ENCODE results near the gene PRR36.

DNA sequence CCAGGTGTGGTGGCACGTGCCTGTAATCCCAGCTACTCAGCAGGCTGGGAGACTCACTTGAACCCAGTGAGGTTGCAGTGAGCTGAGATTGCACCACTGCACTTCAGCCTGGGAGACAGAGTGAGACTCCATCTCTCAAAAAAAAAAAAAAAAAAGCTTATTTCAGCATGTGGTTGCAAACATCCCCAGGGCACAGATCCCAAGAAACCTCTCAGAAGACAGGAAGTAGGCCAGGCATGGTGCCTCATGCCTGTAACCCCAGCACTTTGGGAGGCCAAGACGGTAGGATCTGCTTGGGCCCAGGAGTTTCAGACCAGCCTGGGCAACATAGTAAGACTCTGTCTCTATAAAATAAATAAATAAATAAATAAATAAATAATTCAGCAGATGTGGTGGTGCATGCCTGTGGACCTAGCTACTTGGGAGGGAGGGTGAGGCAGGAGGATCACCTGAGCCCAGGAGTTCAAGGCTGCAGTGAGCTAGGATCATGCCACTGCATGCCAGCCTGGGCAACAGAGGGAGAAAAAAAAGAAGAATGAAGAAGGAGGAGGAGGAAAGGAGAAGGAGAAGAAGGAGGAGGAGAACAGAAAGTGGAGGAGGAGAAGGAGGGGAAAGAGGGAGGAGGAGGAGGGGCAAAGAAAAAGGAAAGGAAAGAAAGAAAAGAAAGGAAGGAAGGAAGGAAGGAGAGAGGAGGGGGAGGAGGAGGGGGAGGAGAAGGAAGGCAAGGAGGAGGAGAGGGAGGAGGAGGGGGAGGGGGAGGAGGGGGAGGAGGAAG lies 9.8 kb upstream of the PRR36 start:
- TF ChIP-seq, protein P1, sequence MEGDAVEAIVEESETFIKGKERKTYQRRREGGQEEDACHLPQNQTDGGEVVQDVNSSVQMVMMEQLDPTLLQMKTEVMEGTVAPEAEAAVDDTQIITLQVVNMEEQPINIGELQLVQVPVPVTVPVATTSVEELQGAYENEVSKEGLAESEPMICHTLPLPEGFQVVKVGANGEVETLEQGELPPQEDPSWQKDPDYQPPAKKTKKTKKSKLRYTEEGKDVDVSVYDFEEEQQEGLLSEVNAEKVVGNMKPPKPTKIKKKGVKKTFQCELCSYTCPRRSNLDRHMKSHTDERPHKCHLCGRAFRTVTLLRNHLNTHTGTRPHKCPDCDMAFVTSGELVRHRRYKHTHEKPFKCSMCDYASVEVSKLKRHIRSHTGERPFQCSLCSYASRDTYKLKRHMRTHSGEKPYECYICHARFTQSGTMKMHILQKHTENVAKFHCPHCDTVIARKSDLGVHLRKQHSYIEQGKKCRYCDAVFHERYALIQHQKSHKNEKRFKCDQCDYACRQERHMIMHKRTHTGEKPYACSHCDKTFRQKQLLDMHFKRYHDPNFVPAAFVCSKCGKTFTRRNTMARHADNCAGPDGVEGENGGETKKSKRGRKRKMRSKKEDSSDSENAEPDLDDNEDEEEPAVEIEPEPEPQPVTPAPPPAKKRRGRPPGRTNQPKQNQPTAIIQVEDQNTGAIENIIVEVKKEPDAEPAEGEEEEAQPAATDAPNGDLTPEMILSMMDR (conservative IDR thresholded peaks at IDR 0.05; ENCODE audit: low read depth, low read length): no peak
- no peak for TF ChIP-seq EZH2 (IDR thresholded peaks at IDR 0.05; ENCODE audit: borderline replicate concordance, low read depth, low read length, poor library complexity, severe bottlenecking)

Data from A673 (cell line).